ENCODE data around the gene USP54.

Gene USP54

DNA sequence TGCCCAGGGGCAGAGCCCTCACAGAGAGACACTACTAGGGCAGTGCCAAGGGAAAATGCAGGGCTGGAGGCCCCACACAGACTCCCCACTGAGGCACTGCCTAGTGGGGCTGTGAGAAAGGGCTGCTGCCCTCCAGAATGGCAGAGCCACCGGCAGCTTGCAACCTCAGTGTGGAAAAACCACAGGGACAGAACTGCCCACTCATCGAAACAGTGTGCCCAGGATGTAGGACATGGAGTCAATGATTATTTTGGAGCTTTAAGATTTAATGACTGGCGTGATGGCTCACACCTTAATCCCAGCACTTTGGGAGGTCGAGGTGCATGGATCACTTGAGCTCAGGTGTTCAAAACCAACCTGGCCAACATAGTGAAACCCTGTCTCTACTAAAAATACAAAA lies 130.2 kb downstream of the USP54 start:
- no peak for DNase-seq (ENCODE audit: low read depth in 1 of 2, low spot score in 1 of 2)
- Histone ChIP-seq H3K27ac (replicated peaks) (no peak overlapping the region), H3K4me3 (replicated peaks; ENCODE audit: insufficient read depth, low read length) (no peak overlapping the region), H3K27me3 (ENCODE audit: insufficient read depth, poor library complexity, severe bottlenecking) (no peaks in the 10 kb centered on the region)
- TF ChIP-seq POLR2AphosphoS5 (IDR thresholded peaks at IDR 0.05; ENCODE audit: low read depth) (no peak), GABPA (IDR thresholded peaks at IDR 0.05; ENCODE audit: low read depth) (no peak), REST (IDR thresholded peaks at IDR 0.05; ENCODE audit: insufficient replicate concordance, low read depth) (no peak), SPI1 (IDR thresholded peaks at IDR 0.05; ENCODE audit: borderline replicate concordance, low read depth) (no peak)

GRCh38 chr10:73459683-73460314 lies 131.3 kb downstream of the USP54 start:
- Histone ChIP-seq H3K27ac (replicated peaks) (no peak overlapping the region), H3K4me3 (replicated peaks; ENCODE audit: insufficient read depth, low read length) (no peak overlapping the region), H3K27me3 (ENCODE audit: insufficient read depth, poor library complexity, severe bottlenecking) (no peaks in the 10 kb centered on the region)
- TF ChIP-seq POLR2AphosphoS5 (IDR thresholded peaks at IDR 0.05; ENCODE audit: low read depth) = no peak
- TF ChIP-seq REST (IDR thresholded peaks at IDR 0.05; ENCODE audit: insufficient replicate concordance, low read depth) = no peak
- TF ChIP-seq GABPA (IDR thresholded peaks at IDR 0.05; ENCODE audit: low read depth) = no peak
- no peak for TF ChIP-seq SPI1 (IDR thresholded peaks at IDR 0.05; ENCODE audit: borderline replicate concordance, low read depth)
- no peak for TF ChIP-seq CTCF (IDR thresholded peaks at IDR 0.05; ENCODE audit: insufficient read depth, low read length)
- DNase-seq (ENCODE audit: low read depth in 1 of 2, low spot score in 1 of 2) = no peak

GRCh38 chr10:73456187-73456890 lies 134.8 kb downstream of the USP54 start:
- no peak for TF ChIP-seq SPI1 (IDR thresholded peaks at IDR 0.05; ENCODE audit: borderline replicate concordance, low read depth)
- no peak for TF ChIP-seq CTCF (IDR thresholded peaks at IDR 0.05; ENCODE audit: insufficient read depth, low read length)
- no peak for TF ChIP-seq REST (IDR thresholded peaks at IDR 0.05; ENCODE audit: insufficient replicate concordance, low read depth)
- no peak for TF ChIP-seq GABPA (IDR thresholded peaks at IDR 0.05; ENCODE audit: low read depth)
- no peak overlapping the region for H3K4me3 ChIP-seq (replicated peaks; ENCODE audit: insufficient read depth, low read length)
- H3K27ac ChIP-seq (replicated peaks) = no peak overlapping the region
- H3K27me3 ChIP-seq (ENCODE audit: insufficient read depth, poor library complexity, severe bottlenecking) = no peaks in the 10 kb centered on the region
- DNase-seq (ENCODE audit: low read depth in 1 of 2, low spot score in 1 of 2) = no peak
